HG03095 (cell line): ENCODE data around the gene SLC6A4.
"Not testable (repeated sequence)": the region's sequence is repeated elsewhere in the genome, so short reads cannot be mapped to it uniquely, and the experiment has no call there.

Experiments used
- ATAC-seq: cut with Tn5 transposase; IDR thresholded peaks from one replicate; pipeline ENCODE4 v1.9.1; 2021; ENCODE audit warnings: moderate library complexity; ENCODE audit not compliant: unreplicated experiment

Gene SLC6A4

GRCh38 chr17:30176855-30177254 lies 58.6 kb downstream of the SLC6A4 start:
- ATAC-seq: no peak

- ATAC-seq: no peak
These were observed 60.9 kb downstream of the SLC6A4 start for GRCh38 chr17:30174556-30174955.

GRCh38 chr17:30173649-30174048 lies 61.8 kb downstream of the SLC6A4 start:
- ATAC-seq: peak; percentile 73

- no peak for ATAC-seq
These were observed 62.9 kb downstream of the SLC6A4 start for GRCh38 chr17:30172560-30172959.

GRCh38 chr17:30170415-30170987 lies 65.0 kb downstream of the SLC6A4 start:
- no peak for ATAC-seq

- ATAC-seq: no peak
These were observed 69.5 kb downstream of the SLC6A4 start for GRCh38 chr17:30165960-30166359.

GRCh38 chr17:30165147-30165546 lies 70.3 kb downstream of the SLC6A4 start:
- ATAC-seq: no peak

GRCh38 chr17:30164531-30164930 lies 71.0 kb downstream of the SLC6A4 start:
- ATAC-seq: no peak

- no peak for ATAC-seq
These were observed 73.9 kb downstream of the SLC6A4 start for GRCh38 chr17:30161601-30162000.

- no peak for ATAC-seq
These were observed 74.9 kb downstream of the SLC6A4 start for GRCh38 chr17:30160419-30161172.

- ATAC-seq: no peak
These were observed 76.4 kb downstream of the SLC6A4 start for GRCh38 chr17:30158896-30159625.

- no peak for ATAC-seq
These were observed 80.1 kb downstream of the SLC6A4 start for GRCh38 chr17:30155389-30155788.

- no peak for ATAC-seq
These were observed 82.0 kb downstream of the SLC6A4 start for GRCh38 chr17:30153463-30153862.

GRCh38 chr17:30151471-30151870 lies 84.0 kb downstream of the SLC6A4 start:
- no peak for ATAC-seq

- no peak for ATAC-seq
These were observed 87.1 kb downstream of the SLC6A4 start for GRCh38 chr17:30148376-30148775.

- ATAC-seq: not testable (repeated sequence)
These were observed 87.6 kb downstream of the SLC6A4 start for GRCh38 chr17:30147860-30148259.
